GM12892 (cell line): ENCODE results near the gene ABCC1.

ENCODE experiments used
- POLR2A ChIP-seq: IDR thresholded peaks from 2 replicates; pipeline ENCODE4 v1.6.1; 2011; ENCODE audit warnings: low read depth, low read length, control low read depth
- TAF1 ChIP-seq: IDR thresholded peaks from 2 replicates; pipeline ENCODE4 v1.6.1; 2011; ENCODE audit warnings: low read depth, mild to moderate bottlenecking, control low read depth, low read length, borderline replicate concordance

DNA sequence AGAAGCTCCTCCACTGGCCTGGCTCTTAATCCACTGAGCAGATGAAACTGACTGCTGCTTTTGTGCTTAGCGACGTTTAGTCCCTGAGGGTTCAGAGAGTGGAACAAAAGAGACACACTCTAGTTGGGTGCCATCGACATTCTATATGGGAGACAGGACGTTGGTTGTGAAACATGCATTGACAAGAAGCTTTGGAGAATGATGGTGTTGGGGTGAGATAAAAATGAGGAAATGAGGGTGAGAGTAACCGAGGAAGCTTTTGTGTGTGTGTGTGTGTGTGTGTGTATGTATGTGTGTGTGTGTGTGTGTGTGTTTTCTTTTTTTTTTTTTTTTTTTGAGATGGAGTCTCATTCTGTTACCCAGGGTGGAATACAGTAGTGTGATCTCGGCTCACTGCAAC, 89.5 kb downstream of the ABCC1 start:
- TF ChIP-seq TAF1, result no peak
- no peak for TF ChIP-seq POLR2A
